HG02870 (cell line): Measurements from ENCODE around the gene SPHK2.
"Not testable (repeated sequence)": the region's sequence is repeated elsewhere in the genome, so short reads cannot be mapped to it uniquely, and the experiment has no call there.

Experiments
- ATAC-seq: cut with Tn5 transposase; IDR thresholded peaks from one replicate; pipeline ENCODE4 v1.9.1; 2021; ENCODE audit warnings: mild to moderate bottlenecking, moderate library complexity; ENCODE audit not compliant: unreplicated experiment

SPHK2 gene

DNA sequence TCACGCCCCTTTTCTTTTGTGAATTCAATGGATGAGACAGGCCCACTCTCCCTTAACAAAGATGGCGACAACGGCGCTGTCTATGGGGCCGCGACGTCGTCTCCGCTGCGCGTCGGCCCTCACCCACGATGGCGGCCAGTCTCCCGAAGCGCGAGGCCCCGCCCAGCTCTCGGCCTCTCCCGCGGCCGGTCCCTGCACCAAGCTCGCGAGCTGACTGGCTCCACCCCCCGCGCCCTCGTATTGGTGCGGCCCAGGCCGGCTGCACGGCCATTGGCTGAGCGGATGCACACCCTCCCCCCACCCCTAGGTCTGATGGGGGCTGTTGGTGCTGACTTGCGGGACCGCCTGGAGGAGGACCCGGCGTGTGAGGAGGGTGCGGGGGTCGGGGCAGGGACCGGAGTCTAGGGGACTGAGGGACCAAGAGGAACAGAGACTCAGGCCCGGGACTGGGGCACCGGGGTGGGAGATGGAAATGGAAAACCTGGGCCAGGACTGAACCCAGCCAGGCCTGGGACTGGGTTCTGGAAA, 4.8 kb downstream of the SPHK2 start:
- peak; percentile 53 for ATAC-seq

DNA sequence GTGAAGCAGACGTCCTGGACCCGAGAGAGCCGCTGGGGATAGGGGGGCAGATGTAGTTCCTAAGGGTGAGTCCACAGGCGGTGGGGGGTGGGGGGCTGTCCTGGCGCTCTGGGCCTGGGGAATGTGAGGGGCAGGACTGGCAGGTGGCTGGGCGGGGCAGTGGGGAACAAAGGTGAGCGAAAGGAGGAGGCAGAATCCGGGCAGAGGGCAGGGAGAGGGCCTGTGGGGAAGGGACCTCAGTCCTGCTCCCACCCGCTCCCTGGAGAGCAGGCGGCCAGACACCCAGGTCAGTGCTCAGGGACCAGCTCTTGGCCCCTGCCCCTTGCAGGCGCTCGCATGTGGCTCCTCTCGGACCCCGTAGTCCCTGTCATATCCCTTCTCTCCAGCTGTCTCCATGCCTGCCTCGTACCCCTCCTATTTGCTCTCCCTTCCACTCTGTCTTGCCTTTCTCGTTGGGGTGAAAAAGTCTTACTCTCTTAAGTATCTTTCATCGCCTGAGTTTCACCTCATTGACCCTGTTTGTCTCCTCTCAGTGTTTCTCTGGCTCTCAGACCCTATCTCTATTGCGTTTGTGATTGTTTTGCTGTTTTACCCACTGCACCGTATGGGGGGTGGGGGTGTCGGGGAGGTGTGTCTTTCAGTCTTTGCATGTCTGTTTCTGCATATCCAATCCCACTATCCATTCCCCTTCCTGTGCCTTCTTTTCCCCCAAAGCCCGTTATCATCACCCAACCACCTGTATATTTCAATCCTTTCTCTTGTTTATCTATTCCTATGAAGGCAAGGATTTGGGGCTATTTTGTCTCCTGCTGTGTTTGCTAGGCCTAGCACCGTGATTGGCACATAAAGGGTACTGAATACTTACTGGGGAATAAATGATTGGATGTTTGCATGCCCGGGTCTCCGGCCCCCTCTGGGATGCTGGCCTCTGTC, 5.8 kb downstream of the SPHK2 start:
- ATAC-seq: no peak

- no peak for ATAC-seq
Measured at GRCh38 chr19:48625891-48626327, 6.6 kb downstream of the SPHK2 start.

- no peak for ATAC-seq
Measured at GRCh38 chr19:48627201-48627864, 8.0 kb downstream of the SPHK2 start.

- no peak for ATAC-seq
Measured at GRCh38 chr19:48627865-48628314, 8.6 kb downstream of the SPHK2 start.

DNA sequence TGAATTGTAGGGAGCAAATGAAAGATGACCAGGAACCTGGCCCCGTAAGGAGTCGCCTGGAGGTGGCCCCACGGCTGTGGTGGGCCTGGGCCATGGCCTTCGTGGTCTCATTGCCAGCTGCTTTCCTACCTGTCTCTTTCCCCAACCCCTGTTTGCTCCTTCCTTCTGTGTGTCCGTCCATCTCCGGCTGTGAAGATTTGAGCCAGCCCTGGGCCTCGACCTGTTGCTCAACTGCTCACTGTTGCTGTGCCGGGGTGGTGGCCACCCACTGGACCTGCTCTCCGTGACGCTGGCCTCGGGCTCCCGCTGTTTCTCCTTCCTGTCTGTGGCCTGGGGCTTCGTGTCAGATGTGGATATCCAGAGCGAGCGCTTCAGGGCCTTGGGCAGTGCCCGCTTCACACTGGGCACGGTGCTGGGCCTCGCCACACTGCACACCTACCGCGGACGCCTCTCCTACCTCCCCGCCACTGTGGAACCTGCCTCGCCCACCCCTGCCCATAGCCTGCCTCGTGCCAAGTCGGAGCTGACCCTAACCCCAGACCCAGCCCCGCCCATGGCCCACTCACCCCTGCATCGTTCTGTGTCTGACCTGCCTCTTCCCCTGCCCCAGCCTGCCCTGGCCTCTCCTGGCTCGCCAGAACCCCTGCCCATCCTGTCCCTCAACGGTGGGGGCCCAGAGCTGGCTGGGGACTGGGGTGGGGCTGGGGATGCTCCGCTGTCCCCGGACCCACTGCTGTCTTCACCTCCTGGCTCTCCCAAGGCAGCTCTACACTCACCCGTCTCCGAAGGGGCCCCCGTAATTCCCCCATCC, 9.4 kb downstream of the SPHK2 start:
- no peak for ATAC-seq

DNA sequence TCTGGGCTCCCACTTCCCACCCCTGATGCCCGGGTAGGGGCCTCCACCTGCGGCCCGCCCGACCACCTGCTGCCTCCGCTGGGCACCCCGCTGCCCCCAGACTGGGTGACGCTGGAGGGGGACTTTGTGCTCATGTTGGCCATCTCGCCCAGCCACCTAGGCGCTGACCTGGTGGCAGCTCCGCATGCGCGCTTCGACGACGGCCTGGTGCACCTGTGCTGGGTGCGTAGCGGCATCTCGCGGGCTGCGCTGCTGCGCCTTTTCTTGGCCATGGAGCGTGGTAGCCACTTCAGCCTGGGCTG, 9.9 kb downstream of the SPHK2 start:
- no peak for ATAC-seq

DNA sequence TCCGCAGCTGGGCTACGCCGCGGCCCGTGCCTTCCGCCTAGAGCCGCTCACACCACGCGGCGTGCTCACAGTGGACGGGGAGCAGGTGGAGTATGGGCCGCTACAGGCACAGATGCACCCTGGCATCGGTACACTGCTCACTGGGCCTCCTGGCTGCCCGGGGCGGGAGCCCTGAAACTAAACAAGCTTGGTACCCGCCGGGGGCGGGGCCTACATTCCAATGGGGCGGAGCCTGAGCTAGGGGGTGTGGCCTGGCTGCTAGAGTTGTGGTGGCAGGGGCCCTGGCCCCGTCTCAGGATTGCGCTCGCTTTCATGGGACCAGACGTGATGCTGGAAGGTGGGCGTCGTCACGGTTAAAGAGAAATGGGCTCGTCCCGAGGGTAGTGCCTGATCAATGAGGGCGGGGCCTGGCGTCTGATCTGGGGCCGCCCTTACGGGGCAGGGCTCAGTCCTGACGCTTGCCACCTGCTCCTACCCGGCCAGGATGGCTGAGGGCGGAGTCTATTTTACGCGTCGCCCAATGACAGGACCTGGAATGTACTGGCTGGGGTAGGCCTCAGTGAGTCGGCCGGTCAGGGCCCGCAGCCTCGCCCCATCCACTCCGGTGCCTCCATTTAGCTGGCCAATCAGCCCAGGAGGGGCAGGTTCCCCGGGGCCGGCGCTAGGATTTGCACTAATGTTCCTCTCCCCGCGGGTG, 10.4 kb downstream of the SPHK2 start:
- no peak for ATAC-seq

- ATAC-seq: no peak
Measured at GRCh38 chr19:48630296-48631063, 11.2 kb downstream of the SPHK2 start.

DNA sequence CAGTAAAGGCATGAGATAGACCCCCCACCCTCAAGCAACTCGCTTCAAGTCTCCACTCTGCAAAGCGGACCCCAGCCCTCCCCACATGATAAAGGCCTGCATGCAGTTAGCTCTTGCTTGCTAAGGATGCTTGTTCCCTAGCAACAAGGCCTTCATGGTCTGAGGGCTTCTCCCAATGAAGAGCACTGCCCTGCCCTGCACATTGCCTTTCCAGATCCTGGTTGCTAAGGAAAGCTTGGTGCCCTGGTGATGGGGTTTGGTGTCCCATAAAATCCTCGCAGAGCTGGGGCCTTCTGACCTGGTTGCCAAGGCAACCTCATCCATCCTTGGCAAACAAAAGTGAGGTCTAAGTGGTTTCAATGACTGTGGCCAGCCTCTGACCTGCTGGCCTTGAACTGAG, 11.9 kb downstream of the SPHK2 start:
- ATAC-seq: no peak

DNA sequence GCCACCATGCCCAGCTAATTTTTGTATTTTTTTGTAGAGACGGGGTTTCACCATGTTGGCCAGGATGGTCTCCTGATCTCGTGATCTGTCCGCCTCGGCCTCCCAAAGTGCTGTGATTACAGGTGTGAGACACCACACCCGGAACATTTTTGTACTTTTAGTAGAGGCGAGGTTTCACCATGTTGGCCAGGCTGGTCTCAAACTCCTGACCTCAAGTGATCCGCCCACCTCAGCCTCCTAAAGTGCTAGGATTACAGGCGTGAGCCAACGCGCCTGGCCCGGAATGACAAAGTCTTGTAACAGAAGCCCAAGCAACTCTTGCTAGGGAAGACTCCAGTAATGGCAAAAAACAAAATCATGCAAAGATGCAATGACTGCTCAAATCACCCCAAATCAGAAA, 13.0 kb downstream of the SPHK2 start:
- not testable (repeated sequence) for ATAC-seq

DNA sequence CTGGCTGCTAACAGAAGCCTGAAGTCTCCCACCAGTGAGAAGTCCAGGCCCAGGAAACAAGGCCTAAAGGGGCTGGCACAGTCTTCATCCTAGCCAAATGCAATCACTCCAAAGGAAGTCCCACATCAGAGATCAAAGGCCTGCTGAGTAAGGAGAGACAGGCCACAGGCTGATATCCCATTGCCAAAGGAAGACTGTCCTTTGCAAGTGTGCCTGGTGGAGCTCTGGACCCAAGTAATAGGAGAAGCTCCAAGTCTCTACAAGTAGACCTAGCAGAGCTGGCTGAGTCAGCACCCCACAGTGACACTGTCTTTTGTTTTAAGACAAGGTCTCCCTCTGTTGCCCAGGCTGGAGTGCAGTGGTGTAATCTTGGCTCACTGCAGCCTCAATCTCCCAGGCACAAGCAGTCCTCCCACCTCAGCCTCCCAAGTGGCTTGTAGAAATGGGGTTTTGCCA, 13.4 kb downstream of the SPHK2 start:
- ATAC-seq: no peak

DNA sequence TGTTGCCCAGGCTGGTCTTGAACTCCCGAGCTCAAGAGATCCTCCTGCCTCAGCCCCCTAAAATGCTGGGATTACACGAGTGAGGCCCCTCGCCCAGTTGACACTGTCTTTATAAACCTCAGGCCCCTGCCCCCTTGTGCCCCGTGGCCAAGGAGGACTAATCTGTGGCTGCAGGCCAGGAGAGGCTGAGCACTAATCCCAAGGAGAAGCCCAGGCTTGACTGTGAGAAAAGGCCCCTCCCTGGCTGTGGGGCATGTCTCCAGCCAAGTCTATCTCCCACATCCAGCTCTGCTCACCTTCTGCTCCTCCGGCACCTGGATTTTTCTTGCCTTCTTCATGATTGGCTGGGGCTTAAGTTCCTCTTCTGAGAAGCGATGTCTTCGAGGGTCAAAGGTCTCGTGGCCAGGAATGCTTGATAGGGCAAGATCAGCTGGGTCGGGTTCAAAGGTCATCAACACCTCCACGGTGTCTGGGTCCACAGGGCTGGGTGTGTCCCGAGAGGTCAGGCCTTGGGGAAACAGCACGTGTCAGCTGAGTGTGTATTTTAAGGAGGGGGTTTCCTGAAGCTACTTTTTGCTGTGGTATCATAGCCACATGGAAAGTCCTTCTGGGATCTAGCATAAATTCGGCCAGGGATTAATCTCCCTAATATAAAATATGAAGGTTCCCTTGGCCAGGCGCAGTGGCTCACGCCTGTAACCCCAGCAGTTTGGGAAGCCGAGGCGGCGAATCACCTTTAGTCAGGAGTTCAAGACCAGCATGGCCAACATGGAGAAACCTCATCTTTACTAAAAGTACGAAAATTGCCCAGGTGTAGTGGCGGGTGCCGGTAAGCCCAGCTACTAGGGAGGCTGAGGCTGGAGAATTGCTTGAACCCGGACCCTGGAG, 14.1 kb downstream of the SPHK2 start:
- ATAC-seq: no peak

DNA sequence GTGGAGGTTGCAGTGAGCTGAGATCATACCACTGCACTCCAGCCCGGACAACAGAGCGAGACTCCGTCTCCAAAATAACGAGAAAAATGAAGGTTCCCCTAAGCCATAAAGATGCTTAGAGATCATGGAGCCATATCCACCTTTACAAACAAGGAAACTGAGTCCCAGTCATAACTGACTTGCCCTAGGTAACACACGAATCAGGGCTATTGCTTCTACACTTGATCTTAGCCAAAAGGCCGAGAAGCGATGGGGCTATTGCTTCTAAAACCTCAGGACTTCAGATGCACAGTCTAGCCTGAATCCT, 14.7 kb downstream of the SPHK2 start:
- ATAC-seq: no peak

DNA sequence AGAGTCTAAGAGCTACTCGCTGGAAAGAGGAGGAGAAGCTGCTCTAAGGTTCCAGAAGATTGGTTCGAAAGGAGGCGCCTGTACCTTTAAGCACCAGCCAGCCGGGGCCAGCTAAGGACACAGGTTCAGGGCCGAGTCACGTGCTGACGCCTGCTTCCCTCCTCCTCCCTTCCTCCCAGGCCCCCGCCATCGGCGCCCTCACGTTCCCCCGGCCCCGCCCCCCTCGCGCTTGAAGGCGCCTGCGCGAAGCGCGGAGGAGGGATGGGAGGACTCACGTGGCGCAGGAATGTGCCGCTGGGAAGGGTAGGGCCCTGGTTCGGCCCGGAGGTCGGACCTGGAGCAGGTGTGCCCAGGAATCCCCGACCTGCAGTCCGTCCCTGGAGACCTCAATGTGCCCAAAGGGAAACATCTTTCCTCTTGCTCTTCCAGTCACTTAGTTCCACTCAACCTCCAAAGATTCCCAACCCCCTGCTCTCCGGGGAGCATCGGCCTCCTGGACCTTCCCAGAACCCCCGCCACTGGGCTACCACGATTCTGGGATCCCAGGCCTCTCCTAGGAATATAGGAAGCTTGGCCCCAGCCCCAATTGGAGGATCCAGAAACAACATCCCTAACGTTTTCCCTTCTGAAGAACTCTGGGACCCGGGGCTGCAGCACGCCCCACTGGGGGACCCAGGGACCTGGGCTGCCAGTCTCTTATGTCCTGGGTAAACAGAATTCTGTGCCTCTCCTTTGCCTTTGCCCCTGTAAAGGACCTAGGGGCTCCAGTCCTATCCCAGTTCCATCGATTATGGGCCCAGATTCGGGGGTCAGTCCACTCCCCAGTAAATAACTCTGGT, 15.3 kb downstream of the SPHK2 start:
- peak; percentile 30 for ATAC-seq

DNA sequence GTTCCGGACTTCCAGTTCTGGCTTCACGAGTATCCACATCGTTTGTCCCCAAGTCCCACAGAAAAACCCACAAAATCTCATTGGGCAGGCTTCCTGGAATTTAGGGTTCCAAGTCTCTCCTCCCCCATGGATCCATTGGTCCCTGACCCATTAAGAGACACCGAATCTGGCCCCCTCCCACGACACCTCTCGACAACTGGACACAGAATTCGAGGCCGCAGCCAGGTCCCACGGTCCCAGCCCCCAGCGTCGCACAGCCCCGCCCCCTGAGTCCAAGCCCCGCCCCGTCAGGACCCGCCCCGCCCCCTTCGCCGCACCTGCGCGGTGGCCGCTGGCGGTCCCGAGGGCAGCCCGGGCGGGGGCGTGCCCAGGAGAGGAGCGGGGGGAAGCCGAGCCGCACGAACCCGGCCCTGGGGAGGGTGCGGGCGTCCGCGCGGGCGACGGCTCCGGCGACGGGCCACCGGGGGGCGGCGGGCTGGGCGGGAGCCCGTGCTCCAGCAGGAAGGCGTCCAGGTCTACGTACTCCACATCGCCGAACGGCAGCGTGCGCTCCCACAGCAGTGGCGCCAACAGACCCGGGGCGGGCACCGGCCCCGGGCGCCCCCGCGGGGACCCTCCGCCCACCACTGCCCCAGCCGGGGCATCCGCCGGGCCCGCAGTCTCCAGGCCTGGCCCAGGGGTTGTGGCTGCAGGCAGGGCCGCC, 16.1 kb downstream of the SPHK2 start:
- ATAC-seq: no peak
